Endothelial cell of umbilical vein (primary cell): ENCODE data around the gene C11orf71. TPM values are rescaled to one million over a fixed set of nuclear protein-coding genes. Genes with fewer than 3 reads are reported as not detected.

Experiments used
- BruUV-seq: library from RNA; stranded (reverse); fragments of 400-500 nt; replicated peaks from 2 replicates; lab custom pipeline; 2021; lab: Mats Ljungman, UMichigan
- CTCF ChIA-PET: fragments of 300-600, 350-600 bp; sonication (Branson Sonifier 250); formaldehyde crosslinking; loops from one replicate; lab custom pipeline; 2021; ENCODE audit warnings: antibody characterized with exemption, inconsistent platforms; lab: Charles Lee
- POLR2A ChIA-PET: fragments of 300-600, 350-600 bp; sonication (Branson Sonifier 250); formaldehyde crosslinking; loops from one replicate; lab custom pipeline; 2021; ENCODE audit warnings: antibody characterized with exemption, inconsistent platforms; lab: Charles Lee
- DNase-seq: peaks from one replicate; pipeline ENCODE4 v3.0.0-alpha.2; 2011; ENCODE audit warnings: low read depth, low spot score
- FAIRE-seq: peaks from 2 replicates; lab custom pipeline; 2011; peaks lifted over from hg19 to GRCh38; lab: Jason Lieb, UNC
- H2AFZ ChIP-seq: 2 replicates; pipeline ENCODE4 v1.6.0; 2012; ENCODE audit warnings: low read depth, low read length, control low read depth, inconsistent platforms
- H3K27ac ChIP-seq: 2 replicates; pipeline ENCODE4 v1.5.1; 2011; ENCODE audit warnings: low read depth, mild to moderate bottlenecking, control low read depth, low read length, moderate library complexity; ENCODE audit not compliant: insufficient read depth
- H3K27me3 ChIP-seq, 2 experiments: 2 replicates each; pipeline versions ENCODE4 v1.6.0 to v1.6.1; 2011; ENCODE audit warnings: low read length in 2 of 2, mixed read lengths in 1 of 2; ENCODE audit not compliant: control insufficient read depth in 2 of 2, insufficient read depth in 2 of 2
- H3K36me3 ChIP-seq, 2 experiments: 2 replicates in 1 of 2; 3 replicates in 1 of 2; pipeline ENCODE4 v1.5.1; 2011; ENCODE audit warnings: low read length in 2 of 2, mild to moderate bottlenecking in 1 of 2, moderate library complexity in 1 of 2; ENCODE audit not compliant: control insufficient read depth in 2 of 2, insufficient read depth in 2 of 2; ENCODE audit errors: extremely low read depth in 1 of 2
- H3K4me1 ChIP-seq: 3 replicates; pipeline ENCODE4 v1.5.1; 2011; ENCODE audit warnings: mild to moderate bottlenecking, low read length; ENCODE audit not compliant: control insufficient read depth, insufficient read depth; ENCODE audit errors: extremely low read depth
- H3K4me2 ChIP-seq: 2 replicates; pipeline ENCODE4 v1.6.1; 2011; ENCODE audit warnings: low read length, control low read depth, mixed read lengths; ENCODE audit not compliant: insufficient read depth
- H3K4me3 ChIP-seq, 3 experiments: fragments of 200-600 bp in 1 of 3; sonication (generic), shearing (Covaris generic) in 1 of 3; replicated peaks in 1 of 3; 2 replicates each; pipeline ENCODE4 v1.5.1; 2011 to 2016; ENCODE audit warnings: control low read depth in 3 of 3, low read length in 3 of 3, mild to moderate bottlenecking in 2 of 3, inconsistent platforms in 1 of 3, low read depth in 1 of 3, moderate library complexity in 1 of 3; ENCODE audit not compliant: insufficient read depth in 1 of 3
- H3K79me2 ChIP-seq: 2 replicates; pipeline ENCODE4 v1.6.0; 2012; ENCODE audit warnings: low read length, inconsistent platforms; ENCODE audit not compliant: control insufficient read depth, insufficient read depth
- H3K9ac ChIP-seq: replicated peaks from 2 replicates; pipeline ENCODE3; 2011; ENCODE audit warnings: low read length, control low read depth; ENCODE audit not compliant: insufficient read depth; ENCODE audit errors: extremely low read depth
- H3K9me1 ChIP-seq: replicated peaks from 3 replicates; pipeline ENCODE4 v1.6.0; 2011; ENCODE audit warnings: mild to moderate bottlenecking, low read length; ENCODE audit not compliant: control insufficient read depth, insufficient read depth; ENCODE audit errors: extremely low read depth
- H3K9me3 ChIP-seq: replicated peaks from 2 replicates; pipeline ENCODE4 v1.5.1; 2012; ENCODE audit warnings: low read length, inconsistent platforms; ENCODE audit not compliant: control insufficient read depth, insufficient read depth
- H4K20me1 ChIP-seq: replicated peaks from 2 replicates; pipeline ENCODE3; 2011; ENCODE audit warnings: mild to moderate bottlenecking, low read length; ENCODE audit not compliant: control insufficient read depth, insufficient read depth; ENCODE audit errors: extremely low read depth
- CTCF ChIP-seq, 2 donors: IDR thresholded peaks; 1 replicate in 1 of 2; 2 replicates in 1 of 2; pipeline ENCODE4 v1.5.1; 2011; ENCODE audit warnings: low read length in 2 of 2, mild to moderate bottlenecking in 2 of 2, moderate library complexity in 2 of 2, control low read depth in 1 of 2, inconsistent platforms in 1 of 2, low read depth in 1 of 2; ENCODE audit not compliant: insufficient read depth in 1 of 2; ENCODE audit errors: extremely low read depth in 1 of 2
- EZH2 ChIP-seq: IDR thresholded peaks from 2 replicates; pipeline ENCODE4 v1.6.1; 2012; ENCODE audit warnings: borderline replicate concordance, low read depth, mild to moderate bottlenecking, moderate library complexity, low read length, inconsistent platforms; ENCODE audit not compliant: severe bottlenecking
- FOS ChIP-seq: IDR thresholded peaks from 2 replicates; pipeline ENCODE4 v1.6.1; 2011; ENCODE audit warnings: mild to moderate bottlenecking, low read length, moderate library complexity, borderline replicate concordance; ENCODE audit not compliant: insufficient read depth
- GATA2 ChIP-seq: IDR thresholded peaks from 2 replicates; pipeline ENCODE4 v1.7.0; 2011; ENCODE audit warnings: low read depth, mild to moderate bottlenecking, moderate library complexity, mixed read lengths, low read length; ENCODE audit not compliant: insufficient read length, insufficient read depth
- JUN ChIP-seq: IDR thresholded peaks from 2 replicates; pipeline ENCODE4 v1.6.1; 2011; ENCODE audit warnings: borderline replicate concordance, low read depth; ENCODE audit not compliant: insufficient read length, insufficient read depth
- MAX ChIP-seq: IDR thresholded peaks from 2 replicates; pipeline ENCODE4 v1.6.1; 2011; ENCODE audit not compliant: insufficient read depth, insufficient read length
- MYC ChIP-seq: IDR thresholded peaks from one replicate; pipeline ENCODE4 v1.6.1; 2011; ENCODE audit warnings: mild to moderate bottlenecking, low read depth, low read length
- POLR2A ChIP-seq: IDR thresholded peaks from 2 replicates; pipeline ENCODE4 v1.6.1; 2012; ENCODE audit warnings: low read depth, mild to moderate bottlenecking, control low read depth, low read length
- POLR2AphosphoS5 ChIP-seq: IDR thresholded peaks from 2 replicates; pipeline ENCODE4 v1.6.1; 2012; ENCODE audit warnings: low read depth, mild to moderate bottlenecking, control low read depth, low read length, moderate library complexity; ENCODE audit not compliant: insufficient read depth
- dilution Hi-C: fragments of 300-500 bp; cut with MboI; formaldehyde crosslinking; loops from one replicate; pipeline ENCODE4 v1.15.0; 2019; ENCODE audit warnings: low sequenced_read_pairs; ENCODE audit not compliant: extremely low pct_ligation_motif_present
- intact Hi-C: fragments of 100-400 bp; cut with micrococcal nuclease; formaldehyde crosslinking; loops from one replicate; pipeline ENCODE4 v1.10.0; 2022
- polyA plus RNA-seq, 4 experiments: library from polyadenylated mRNA; depleted of rRNA in 3 of 4; stranded (reverse) in 3 of 4; unstranded in 1 of 4; fragments of >200 nt; gene quantifications; 2 replicates each; pipeline versions ENCODE4 v1.2.1 to v1.2.3, GENCODE V29; 2011 to 2012; ENCODE audit warnings: missing spikeins in 1 of 4
- total RNA-seq: library from RNA; stranded (reverse); gene quantifications from 2 replicates; pipeline ENCODE4 v1.2.3, GENCODE V29; 2021

The C11orf71 gene
- total and polyA plus RNA-seq, 2 donors (not counting 3 experiments of a cell fraction or from before 2014, with no cell fraction given), result 4.0 to 6.9 TPM

GRCh38 chr11:114447444-114447843, 47.1 kb upstream of the C11orf71 start:
- Histone ChIP-seq H3K4me3 (no peak overlapping the region), H3K9ac (no peak overlapping the region)

More at GRCh38 chr11:114447444-114447843, 47.1 kb upstream of the C11orf71 start:
- intact Hi-C loops (no loop called here), dilution Hi-C loops (no loop called here)
- no peaks in the 10 kb centered on the region for H3K27me3 ChIP-seq
- no TSS peak for BruUV-seq
- peaks cover 9 to 28% of the 10 kb centered on the region in 2 experiments for H3K36me3 ChIP-seq
- H3K9me3 ChIP-seq, result no peaks in the 10 kb centered on the region
- ChIA-PET POLR2A (no interaction called here), CTCF (interaction anchor here (0.6 to 1.5 kb wide), 2 partner anchors 107 to 197 kb away, joined by 3 to 4 read pairs; no protein-coding TSS in a partner anchor)
- FAIRE-seq, result no peak
- no peaks in the 10 kb centered on the region for H3K4me1 ChIP-seq
- H3K79me2 ChIP-seq, result peaks cover 53% of the 10 kb centered on the region
- no peaks in the 10 kb centered on the region for H4K20me1 ChIP-seq
- H3K9me1 ChIP-seq, result no peaks in the 10 kb centered on the region
- H3K27ac ChIP-seq, result no peak overlapping the region
- no peak overlapping the region for H2AFZ ChIP-seq
- TF ChIP-seq POLR2A (no peak), POLR2AphosphoS5 (no peak), EZH2 (no peak), GATA2 (no peak), MYC (no peak), CTCF (IDR thresholded peaks at IDR 0.05; ENCODE audit: extremely low read depth in 1 of 2, insufficient read depth in 1 of 2, low read depth in 1 of 2, low read length in 2 of 2) (no peak), MAX (no peak), FOS (no peak), JUN (no peak)
- DNase-seq, result no peak
- no peak overlapping the region for H3K4me2 ChIP-seq
